T-helper 22 cell (primary cell): Measurements from ENCODE around the gene PLEK2.
"Not testable (repeated sequence)": the region's sequence is repeated elsewhere in the genome, so short reads cannot be mapped to it uniquely, and the experiment has no call there.

ENCODE experiments used
- DNase-seq: peaks from one replicate; pipeline ENCODE4 v3.0.0-alpha.2; 2020; ENCODE audit warnings: low read depth

PLEK2 gene

DNA sequence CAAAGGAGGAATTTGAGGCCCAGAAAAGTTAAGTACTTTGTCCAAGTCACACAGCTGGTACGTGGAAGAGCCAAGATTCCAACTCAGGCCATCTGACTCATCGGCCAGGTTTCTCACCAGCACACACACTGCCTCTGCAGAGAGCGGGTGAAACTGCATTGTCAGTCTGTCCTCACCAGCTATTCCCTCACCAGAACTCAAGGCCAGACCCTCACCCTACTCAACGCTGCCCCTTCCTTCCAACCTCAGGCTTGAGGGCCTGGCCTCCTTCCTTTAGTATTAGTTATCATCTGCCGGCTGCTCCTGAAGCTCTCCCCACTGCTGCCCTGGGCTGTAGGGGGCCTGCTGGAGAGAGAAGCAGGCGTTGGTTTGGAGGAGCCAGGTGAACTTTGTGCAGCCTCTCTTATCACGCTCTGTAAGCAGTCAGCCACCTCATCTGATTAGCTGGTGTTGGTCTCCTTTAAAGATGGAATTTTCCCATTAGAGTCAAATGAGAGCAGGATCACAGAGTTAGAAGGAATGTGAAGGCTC is 16.6 kb upstream of the PLEK2 start:
- no peak for DNase-seq

DNA sequence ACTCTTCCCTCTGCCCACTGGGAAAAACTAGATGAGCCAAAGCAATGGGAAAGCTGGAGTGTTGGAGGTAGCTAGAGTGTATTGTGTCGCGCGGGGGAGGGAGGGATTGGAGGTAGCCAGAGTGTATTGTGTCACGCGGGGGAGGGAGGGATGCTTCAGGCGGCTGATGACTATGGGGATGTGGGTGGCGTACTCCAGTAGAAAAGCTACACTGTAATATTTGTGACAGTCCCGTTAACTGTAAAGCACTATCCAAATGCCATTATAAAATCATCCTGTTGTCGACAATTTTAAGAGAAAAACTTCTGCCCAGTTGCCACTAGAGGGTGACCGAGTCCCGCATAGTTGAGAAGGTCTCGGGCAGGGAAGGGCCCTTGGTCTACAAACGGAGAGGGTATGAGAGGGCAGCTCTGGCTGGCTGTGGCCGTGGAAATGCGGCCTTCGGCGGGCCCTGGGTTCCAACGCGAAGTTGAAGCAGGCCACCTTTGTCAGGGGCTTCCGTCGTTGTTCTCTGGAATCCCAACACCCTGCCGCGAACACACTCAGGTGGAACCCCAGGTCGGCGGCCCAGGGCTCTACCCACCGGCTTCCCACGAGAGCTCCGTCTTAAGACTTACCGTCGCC is 15.1 kb upstream of the PLEK2 start:
- DNase-seq = peak; percentile 35

- no peak for DNase-seq
Observed at GRCh38 chr14:67426161-67426560, 14.2 kb upstream of the PLEK2 start.

DNA sequence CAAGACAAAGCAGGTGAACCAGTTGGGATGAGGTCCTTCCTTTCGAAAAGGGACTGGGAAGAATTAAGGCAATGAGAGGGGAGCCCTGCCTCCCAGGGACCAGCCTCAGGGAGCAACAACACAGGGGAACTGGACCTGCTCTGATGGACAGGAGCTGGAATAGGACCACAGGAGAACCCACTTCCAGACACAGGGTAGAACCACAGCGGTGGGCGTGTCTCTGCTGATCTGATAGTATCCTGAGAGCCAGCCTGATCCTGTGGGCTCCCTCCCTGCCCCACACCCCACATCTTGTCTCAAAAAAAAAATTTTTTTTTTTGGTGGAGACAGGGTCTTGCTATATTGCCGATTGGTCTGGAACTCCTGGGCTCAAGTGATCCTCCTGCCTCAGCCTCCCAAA is 13.6 kb upstream of the PLEK2 start:
- DNase-seq = no peak

DNA sequence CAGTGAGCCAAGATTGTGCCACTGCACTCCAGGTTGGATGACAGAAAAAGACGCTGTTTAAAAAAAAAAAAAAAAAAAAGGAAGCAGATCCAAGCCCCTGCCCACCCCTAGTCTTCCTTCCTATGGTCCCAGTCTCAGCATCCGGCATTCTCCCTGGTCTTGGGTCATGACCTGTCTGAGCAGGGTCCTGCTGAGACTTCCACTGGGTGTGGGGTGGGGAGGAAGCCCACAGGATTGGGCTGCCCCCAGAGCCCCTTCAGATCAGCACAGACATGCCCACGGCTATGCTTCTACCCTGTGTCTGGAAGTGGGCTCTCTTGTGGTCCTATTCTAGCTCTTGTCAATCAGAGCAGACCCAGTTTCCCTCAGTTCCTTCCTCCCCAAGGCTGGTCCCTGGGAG is 12.6 kb upstream of the PLEK2 start:
- no peak for DNase-seq

GRCh38 chr14:67423424-67423823 is 11.5 kb upstream of the PLEK2 start:
- DNase-seq = no peak

- DNase-seq = no peak
Observed at GRCh38 chr14:67421356-67422224, 9.6 kb upstream of the PLEK2 start.

GRCh38 chr14:67420102-67420739 is 8.3 kb upstream of the PLEK2 start:
- no peak for DNase-seq

GRCh38 chr14:67418401-67419191 is 6.6 kb upstream of the PLEK2 start:
- DNase-seq = no peak

GRCh38 chr14:67417633-67418032 is 5.7 kb upstream of the PLEK2 start:
- DNase-seq = no peak

GRCh38 chr14:67416810-67417209 is 4.8 kb upstream of the PLEK2 start:
- no peak for DNase-seq

- no peak for DNase-seq
Observed at GRCh38 chr14:67416085-67416484, 4.1 kb upstream of the PLEK2 start.

DNA sequence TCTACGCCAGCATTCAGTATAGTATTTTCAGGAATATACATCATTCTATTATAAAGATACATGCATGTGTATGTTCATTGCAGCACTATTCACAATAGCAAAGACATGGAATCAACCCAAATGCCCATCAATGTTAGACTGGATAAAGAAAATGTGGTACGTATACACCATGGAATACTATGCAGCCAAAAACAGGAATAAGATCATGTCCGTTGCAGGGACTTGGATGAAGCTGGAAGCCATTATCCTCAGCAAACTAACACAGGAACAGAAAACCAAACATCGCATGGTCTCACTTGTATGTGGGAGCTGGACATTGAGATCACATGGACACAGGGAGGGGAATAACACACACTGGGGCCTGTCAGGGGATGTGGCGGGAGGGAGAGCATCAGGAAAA is 3.6 kb upstream of the PLEK2 start:
- DNase-seq = not testable (repeated sequence)

- DNase-seq = no peak
Observed at GRCh38 chr14:67413806-67414769, 2.1 kb upstream of the PLEK2 start.

- no peak for DNase-seq
Observed at GRCh38 chr14:67411370-67411769, 595 bp downstream of the PLEK2 start.

DNA sequence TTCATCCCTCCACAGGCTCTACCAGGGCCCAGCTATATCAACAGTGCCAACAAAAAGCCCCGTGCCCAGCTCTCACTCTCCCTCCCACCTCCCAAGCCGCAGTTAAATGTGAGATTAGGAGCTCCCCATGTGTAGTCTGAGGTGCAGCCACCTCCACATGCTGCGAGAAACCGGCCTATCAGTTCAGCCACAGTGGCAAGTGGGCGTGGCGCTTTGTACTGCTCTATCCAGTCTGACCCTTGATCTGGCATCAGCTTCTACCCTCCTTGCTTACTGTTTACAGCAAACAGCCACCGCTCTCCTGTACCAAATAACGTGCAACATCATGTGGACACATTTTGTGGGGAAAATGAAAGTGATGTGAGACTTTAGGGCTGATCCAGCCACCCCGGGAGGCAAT is 1.7 kb downstream of the PLEK2 start:
- no peak for DNase-seq

DNA sequence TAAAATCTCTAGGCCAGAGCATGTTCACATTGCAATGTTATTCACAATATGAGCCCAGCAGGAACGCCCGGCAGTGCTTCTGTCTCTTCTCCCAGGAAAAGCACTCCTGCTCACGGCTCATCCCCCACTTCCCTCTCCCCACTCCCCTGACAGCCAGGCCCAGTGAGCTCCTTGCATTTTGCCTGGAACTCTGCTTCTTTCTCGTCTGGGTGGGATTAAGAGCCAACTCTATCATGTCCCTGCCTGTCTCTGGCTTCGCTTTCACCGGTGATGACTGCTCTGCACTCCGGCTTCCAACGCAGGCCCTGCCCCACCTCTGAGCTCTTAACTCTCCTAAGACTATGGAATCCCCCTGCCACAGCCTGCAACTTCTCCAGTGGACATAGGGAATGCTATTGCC is 2.5 kb downstream of the PLEK2 start:
- DNase-seq = no peak

DNA sequence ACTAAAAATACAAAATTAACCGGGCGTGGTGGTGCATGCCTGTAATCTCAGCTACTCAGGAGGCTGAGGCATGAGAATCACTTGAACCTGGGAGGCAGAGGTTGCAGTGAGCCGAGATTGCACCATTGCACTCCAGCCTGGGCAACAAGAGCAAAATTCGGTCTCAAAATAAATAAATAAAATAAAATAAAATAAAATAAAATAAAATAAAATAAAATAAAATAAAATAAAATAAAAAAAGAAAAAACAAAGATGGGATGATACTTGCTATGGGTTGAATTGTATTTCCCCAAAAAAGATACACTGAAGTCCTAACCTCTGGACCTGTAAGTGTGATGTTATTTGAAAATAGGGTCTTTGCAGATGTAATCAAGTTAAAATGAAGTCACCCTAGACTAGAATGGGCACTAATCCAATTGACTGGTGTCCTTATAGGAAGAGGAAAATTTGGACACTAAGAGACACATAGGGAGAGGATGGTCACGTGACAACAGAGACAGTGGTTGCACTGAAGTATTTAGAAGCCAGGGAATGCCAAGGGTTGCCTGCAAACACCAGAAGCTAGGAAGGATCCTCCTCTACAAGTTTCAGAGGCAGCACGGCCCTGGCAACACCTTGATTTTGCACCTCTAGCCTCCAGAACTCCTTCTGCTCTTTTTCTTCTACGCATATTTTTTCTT is 3.7 kb downstream of the PLEK2 start:
- DNase-seq = not testable (repeated sequence)

DNA sequence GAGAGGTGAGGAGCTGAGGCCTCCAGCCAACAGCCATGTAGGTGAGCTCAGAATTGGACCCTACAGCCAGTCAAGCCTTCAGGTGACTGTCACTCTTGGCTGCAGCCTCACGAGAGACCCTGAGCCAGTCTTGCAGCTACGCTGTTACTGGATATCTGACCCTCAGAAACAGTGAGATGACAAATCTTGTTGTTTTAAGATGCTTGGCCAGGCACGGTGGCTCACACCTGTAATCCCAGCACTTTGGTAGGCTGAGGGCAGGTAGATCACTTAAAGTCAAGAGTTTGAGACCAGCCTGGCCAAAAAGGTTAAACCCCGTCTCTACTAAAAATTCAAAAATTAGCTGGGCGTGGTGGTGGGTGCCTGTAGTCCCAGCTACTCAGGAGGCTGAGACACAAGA is 6.2 kb downstream of the PLEK2 start:
- DNase-seq = no peak

DNA sequence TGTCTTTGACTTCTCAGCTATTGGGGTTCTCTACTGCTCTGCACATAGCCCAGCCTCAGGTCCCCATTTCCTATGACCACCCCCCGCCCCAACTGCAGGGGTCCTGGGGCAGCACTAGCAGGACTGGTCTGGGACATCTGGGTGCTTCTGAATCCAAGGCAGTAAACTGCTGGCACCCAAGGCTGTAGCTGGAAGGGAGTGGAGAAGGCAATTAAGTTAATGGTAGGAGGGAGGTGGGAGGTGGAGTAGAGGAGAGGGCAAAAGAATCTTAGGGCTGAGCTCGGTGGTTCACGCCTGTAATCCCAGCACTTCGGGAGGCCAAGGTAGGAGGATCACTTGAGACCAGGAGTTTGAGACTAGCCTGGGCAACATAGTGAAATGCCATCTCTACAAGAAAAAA is 11.5 kb downstream of the PLEK2 start:
- DNase-seq = no peak
